HepG2 (cell line): ENCODE data around the gene SDC1. TPM values are rescaled to one million over a fixed set of nuclear protein-coding genes. Genes with fewer than 3 reads are reported as not detected.

Experiments
- CCDC6 ChIP-seq: sonication (generic); formaldehyde crosslinking; IDR thresholded peaks from 2 replicates; pipeline ENCODE4 v1.8.1; 2022; ENCODE audit warnings: mild to moderate bottlenecking, missing genetic modification reagents, moderate library complexity
- CEBPG ChIP-seq: IDR thresholded peaks from 2 replicates; pipeline ENCODE4 v1.6.1; 2016
- CREB1 ChIP-seq, 2 experiments: fragments of 450-650 bp in 1 of 2; IDR thresholded peaks; 2 replicates each; pipeline ENCODE4 v1.6.1; 2016 to 2017; ENCODE audit warnings: control low read depth in 1 of 2, mild to moderate bottlenecking in 1 of 2, missing compliant biosample characterization in 1 of 2, missing genetic modification characterization in 1 of 2
- FOSL2 ChIP-seq: sonication (generic); formaldehyde crosslinking; IDR thresholded peaks from 2 replicates; pipeline ENCODE4 v1.4.0; 2020; ENCODE audit warnings: missing genetic modification reagents
- FOXJ3 ChIP-seq: sonication (generic); formaldehyde crosslinking; IDR thresholded peaks from 2 replicates; pipeline ENCODE4 v1.4.0; 2020; ENCODE audit warnings: missing genetic modification reagents, mild to moderate bottlenecking, borderline replicate concordance
- KMT2B ChIP-seq: IDR thresholded peaks from 2 replicates; pipeline ENCODE4 v1.6.1; 2016; ENCODE audit warnings: missing genetic modification reagents, missing compliant biosample characterization
- MIXL1 ChIP-seq: IDR thresholded peaks from 2 replicates; pipeline ENCODE4 v1.6.1; 2016
- MXI1 ChIP-seq: IDR thresholded peaks from 3 replicates; pipeline ENCODE4 v1.6.1; 2012; ENCODE audit warnings: low read depth, low read length, inconsistent platforms, borderline replicate concordance
- NFYC ChIP-seq: IDR thresholded peaks from 2 replicates; pipeline ENCODE4 v1.6.1; 2016; ENCODE audit warnings: missing genetic modification reagents, missing compliant biosample characterization
- NPAS2 ChIP-seq: sonication (generic); formaldehyde crosslinking; IDR thresholded peaks from 2 replicates; pipeline ENCODE4 v1.8.0; 2022; ENCODE audit warnings: mild to moderate bottlenecking, missing genetic modification reagents, borderline replicate concordance
- RCOR2 ChIP-seq: IDR thresholded peaks from 2 replicates; pipeline ENCODE4 v1.6.1; 2016; ENCODE audit warnings: missing biosample characterization, missing genetic modification reagents
- SALL1 ChIP-seq: sonication (generic); formaldehyde crosslinking; IDR thresholded peaks from 2 replicates; pipeline ENCODE4 v1.8.0; 2022; ENCODE audit warnings: mild to moderate bottlenecking, missing genetic modification reagents
- SIX1 ChIP-seq: sonication (generic); formaldehyde crosslinking; IDR thresholded peaks from 2 replicates; pipeline ENCODE4 v1.4.0; 2020; ENCODE audit warnings: missing genetic modification reagents, borderline replicate concordance
- U2AF1 ChIP-seq: fragments of 200-400 bp; formaldehyde crosslinking; optimal IDR thresholded peaks from 2 replicates; pipeline ENCODE3; 2017; ENCODE audit warnings: mild to moderate bottlenecking, low read depth, low read length
- WIZ ChIP-seq: sonication (generic); formaldehyde crosslinking; IDR thresholded peaks from 2 replicates; pipeline ENCODE4 v1.5.1; 2020; ENCODE audit warnings: mild to moderate bottlenecking, missing genetic modification reagents
- ZFX ChIP-seq: sonication (generic); formaldehyde crosslinking; IDR thresholded peaks from 2 replicates; pipeline ENCODE4 v1.4.0; 2020; ENCODE audit warnings: mild to moderate bottlenecking, low read depth, missing genetic modification reagents, moderate library complexity
- ZMAT3 ChIP-seq: sonication (generic); formaldehyde crosslinking; conservative IDR thresholded peaks from 2 replicates; pipeline ENCODE4 v1.7.0; 2021; ENCODE audit warnings: missing genetic modification reagents
- ZNF281 ChIP-seq: sonication (generic); formaldehyde crosslinking; IDR thresholded peaks from 2 replicates; pipeline ENCODE4 v1.4.0; 2020; ENCODE audit warnings: missing genetic modification reagents, borderline replicate concordance
- ZNF317 ChIP-seq: sonication (generic); formaldehyde crosslinking; IDR thresholded peaks from 2 replicates; pipeline ENCODE4 v1.5.0; 2020; ENCODE audit warnings: mild to moderate bottlenecking, missing genetic modification reagents
- ZNF572 ChIP-seq: sonication (generic); formaldehyde crosslinking; IDR thresholded peaks from 2 replicates; pipeline ENCODE4 v1.5.1; 2020; ENCODE audit warnings: mild to moderate bottlenecking, missing genetic modification reagents
- ZNF709 ChIP-seq: sonication (generic); formaldehyde crosslinking; IDR thresholded peaks from 2 replicates; pipeline ENCODE4 v1.5.0; 2020; ENCODE audit warnings: mild to moderate bottlenecking, missing genetic modification reagents
- polyA plus RNA-seq, 8 experiments: library from polyadenylated mRNA; depleted of rRNA in 3 of 8; stranded (reverse) in 7 of 8; unstranded in 1 of 8; fragments of >200 nt; fragmentation: Illumina TruSeq in 4 of 8; extraction: Trizol in 4 of 8; gene quantifications; 2 replicates each; pipeline versions ENCODE4 v1.2.1 to v1.2.3, GENCODE V29; 2011 to 2016; ENCODE audit warnings: low read depth in 4 of 8, missing spikeins in 1 of 8, mixed read lengths in 1 of 8; ENCODE audit not compliant: insufficient read depth in 1 of 8
- total RNA-seq, 5 experiments: library from RNA; depleted of rRNA; stranded (reverse); fragments of >200 nt; fragmentation: Illumina TruSeq; extraction: Trizol; gene quantifications; 2 replicates each; pipeline ENCODE4 v1.2.3, GENCODE V29; 2016; ENCODE audit warnings: low read depth in 1 of 5
- TF ChIP-seq, protein P1 (sequence below): sonication (generic); formaldehyde crosslinking; IDR thresholded peaks from 2 replicates; pipeline ENCODE4 v1.5.0; 2020; ENCODE audit warnings: mild to moderate bottlenecking, missing genetic modification reagents, moderate library complexity
- TF ChIP-seq, protein P2 (sequence below): sonication (generic); formaldehyde crosslinking; IDR thresholded peaks from 2 replicates; pipeline ENCODE4 v1.4.0; 2020; ENCODE audit warnings: missing genetic modification reagents, borderline replicate concordance

Gene SDC1
- total and polyA plus RNA-seq, 2 of the 13 experiments (the other 11 are each of a cell fraction or from before 2014, with no cell fraction given) = 108 to 119 TPM

GRCh38 chr2:20213651-20214565, 11.0 kb downstream of the SDC1 start (continued):
- TF ChIP-seq, protein P1, sequence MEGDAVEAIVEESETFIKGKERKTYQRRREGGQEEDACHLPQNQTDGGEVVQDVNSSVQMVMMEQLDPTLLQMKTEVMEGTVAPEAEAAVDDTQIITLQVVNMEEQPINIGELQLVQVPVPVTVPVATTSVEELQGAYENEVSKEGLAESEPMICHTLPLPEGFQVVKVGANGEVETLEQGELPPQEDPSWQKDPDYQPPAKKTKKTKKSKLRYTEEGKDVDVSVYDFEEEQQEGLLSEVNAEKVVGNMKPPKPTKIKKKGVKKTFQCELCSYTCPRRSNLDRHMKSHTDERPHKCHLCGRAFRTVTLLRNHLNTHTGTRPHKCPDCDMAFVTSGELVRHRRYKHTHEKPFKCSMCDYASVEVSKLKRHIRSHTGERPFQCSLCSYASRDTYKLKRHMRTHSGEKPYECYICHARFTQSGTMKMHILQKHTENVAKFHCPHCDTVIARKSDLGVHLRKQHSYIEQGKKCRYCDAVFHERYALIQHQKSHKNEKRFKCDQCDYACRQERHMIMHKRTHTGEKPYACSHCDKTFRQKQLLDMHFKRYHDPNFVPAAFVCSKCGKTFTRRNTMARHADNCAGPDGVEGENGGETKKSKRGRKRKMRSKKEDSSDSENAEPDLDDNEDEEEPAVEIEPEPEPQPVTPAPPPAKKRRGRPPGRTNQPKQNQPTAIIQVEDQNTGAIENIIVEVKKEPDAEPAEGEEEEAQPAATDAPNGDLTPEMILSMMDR (CRISPR knock-in tag) = 0 out of 2 replicates have a peak, but pooled peaks have one; percentile 2
- TF ChIP-seq KMT2B (peak; percentile 38; the same call in 1 of the 2 replicates), WIZ (CRISPR knock-in tag) (0 out of 2 replicates have a peak, but pooled peaks have one; percentile 81), FOSL2 (peak; percentile 53; the same call in 1 of the 2 replicates), SALL1 (CRISPR knock-in tag) (peak; percentile 89), ZFX (CRISPR knock-in tag) (peak; percentile 71), SIX1 (CRISPR knock-in tag) (peak; percentile 85; the same call in 1 of the 2 replicates), NFYC (CRISPR knock-in tag) (no peak; the same call in 1 of the 2 replicates), RCOR2 (peak; percentile 92), NPAS2 (CRISPR knock-in tag) (0 out of 2 replicates have a peak, but pooled peaks have one; percentile 32), ZNF709 (CRISPR knock-in tag) (no peak), CEBPG (peak; percentile 99), ZNF281 (CRISPR knock-in tag) (peak; percentile 98), FOXJ3 (CRISPR knock-in tag) (peak; percentile 66; the same call in 1 of the 2 replicates), CREB1 (IDR thresholded peaks at IDR 0.05) (no peak), CREB1 (CRISPR knock-in tag; IDR thresholded peaks at IDR 0.05) (peak; percentile 63; the same call in 1 of the 2 replicates), ZNF572 (CRISPR knock-in tag) (no peak), U2AF1 (peak; percentile 20), MIXL1 (CRISPR knock-in tag) (peak; percentile 72), MXI1 (0 out of 3 replicates have a peak, but pooled peaks have one; percentile 3), ZMAT3 (CRISPR knock-in tag) (peak; percentile 80; the same call in 1 of the 2 replicates), ZNF317 (CRISPR knock-in tag) (0 out of 2 replicates have a peak, but pooled peaks have one; percentile 78), CCDC6 (CRISPR knock-in tag) (0 out of 2 replicates have a peak, but pooled peaks have one; percentile 21)
- TF ChIP-seq, protein P2, sequence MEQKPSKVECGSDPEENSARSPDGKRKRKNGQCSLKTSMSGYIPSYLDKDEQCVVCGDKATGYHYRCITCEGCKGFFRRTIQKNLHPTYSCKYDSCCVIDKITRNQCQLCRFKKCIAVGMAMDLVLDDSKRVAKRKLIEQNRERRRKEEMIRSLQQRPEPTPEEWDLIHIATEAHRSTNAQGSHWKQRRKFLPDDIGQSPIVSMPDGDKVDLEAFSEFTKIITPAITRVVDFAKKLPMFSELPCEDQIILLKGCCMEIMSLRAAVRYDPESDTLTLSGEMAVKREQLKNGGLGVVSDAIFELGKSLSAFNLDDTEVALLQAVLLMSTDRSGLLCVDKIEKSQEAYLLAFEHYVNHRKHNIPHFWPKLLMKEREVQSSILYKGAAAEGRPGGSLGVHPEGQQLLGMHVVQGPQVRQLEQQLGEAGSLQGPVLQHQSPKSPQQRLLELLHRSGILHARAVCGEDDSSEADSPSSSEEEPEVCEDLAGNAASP (CRISPR knock-in tag) = peak; percentile 80; the same call in 1 of the 2 replicates
